Measurements from ENCODE around the gene RMRP.

Gene RMRP

DNA sequence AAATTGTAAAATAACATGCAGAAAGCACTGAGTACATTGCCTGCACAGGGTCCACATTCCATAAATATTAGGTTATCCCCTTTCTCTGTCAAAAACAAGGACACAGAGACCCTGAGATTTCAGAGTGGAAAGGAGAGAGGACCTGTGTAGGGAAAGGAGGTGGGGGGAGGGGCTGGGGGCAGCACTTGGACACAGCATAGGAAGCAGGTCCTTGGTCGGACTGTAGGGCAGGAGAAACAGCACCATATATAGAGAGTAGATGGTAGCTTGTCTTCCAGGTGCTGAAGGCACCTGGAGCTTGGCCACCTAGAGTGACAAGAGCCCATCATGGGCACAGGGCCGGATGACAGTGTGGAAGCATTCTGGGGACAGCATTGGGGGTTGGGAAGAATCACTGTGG, 29.5 kb upstream of the RMRP start:
- DNase-seq (ENCODE audit: low read depth in 2 of 2) = no peak

DNA sequence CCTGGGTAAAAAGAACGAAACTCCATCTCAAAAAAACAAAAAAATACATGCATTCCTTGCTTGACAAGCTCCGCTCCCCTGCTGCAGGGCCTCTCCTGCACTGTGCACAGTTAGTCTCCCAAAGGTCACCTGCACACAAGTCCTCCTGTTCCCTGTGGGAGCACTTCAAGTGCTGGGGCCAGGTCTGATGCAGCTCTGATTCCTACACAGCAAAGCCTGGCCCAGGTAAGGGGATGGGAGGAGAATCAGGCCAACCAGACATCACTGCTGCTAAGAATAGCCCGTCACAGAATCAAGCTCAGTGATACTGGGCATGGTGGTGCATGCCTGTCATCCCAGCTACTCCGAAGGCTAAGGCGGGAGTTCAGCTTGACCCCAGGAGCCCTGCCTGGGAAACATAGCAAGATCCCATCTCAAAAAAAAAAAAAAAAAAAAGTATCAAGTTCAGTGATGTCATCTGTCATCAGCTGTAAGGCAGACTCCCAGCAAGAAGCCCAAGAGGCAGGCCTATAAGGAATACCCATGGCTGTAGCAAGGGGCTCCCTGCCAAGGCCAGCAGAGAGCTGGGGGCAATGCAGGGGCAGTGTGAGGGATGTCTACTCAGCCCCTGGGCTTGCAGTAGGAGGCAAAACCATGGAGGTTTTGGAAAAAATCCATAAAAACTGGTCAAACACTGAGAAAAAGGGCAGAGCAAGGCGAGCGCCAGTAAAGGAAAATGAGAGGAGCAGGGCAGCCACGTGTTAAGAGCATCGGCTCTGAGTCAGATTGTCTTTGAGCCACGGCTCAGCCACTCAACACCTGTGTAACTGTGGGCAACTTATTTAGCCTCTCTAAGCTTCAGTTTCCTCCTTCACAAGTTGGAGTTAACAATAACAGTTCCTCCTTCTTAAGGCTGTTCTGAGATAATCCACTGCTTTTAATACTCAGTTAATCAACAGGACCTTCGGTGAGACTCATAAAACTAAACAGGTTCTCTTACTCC, 28.7 kb upstream of the RMRP start:
- DNase-seq (ENCODE audit: low read depth in 2 of 2) = no peak

DNA sequence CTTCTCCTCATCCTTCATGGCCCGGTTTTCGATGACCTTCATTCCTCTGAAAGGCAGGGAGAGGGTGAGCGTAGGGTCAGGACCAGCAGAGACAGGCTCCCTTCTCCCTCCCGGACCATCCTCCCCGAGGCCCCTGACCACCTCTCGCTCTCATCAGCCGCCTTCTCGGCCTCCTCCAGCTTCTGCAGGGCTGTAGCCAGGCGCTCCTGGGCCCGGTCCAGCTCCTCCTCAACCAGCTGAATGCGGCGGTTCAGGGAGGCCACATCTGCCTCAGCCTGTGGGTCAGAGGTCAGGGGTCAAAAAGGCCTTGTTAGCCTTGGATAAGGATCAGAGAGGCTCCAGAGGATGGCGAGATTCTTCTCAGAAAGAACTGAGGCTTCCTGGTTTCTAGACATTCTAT, 27.7 kb upstream of the RMRP start:
- no peak for DNase-seq (ENCODE audit: low read depth in 2 of 2)

DNA sequence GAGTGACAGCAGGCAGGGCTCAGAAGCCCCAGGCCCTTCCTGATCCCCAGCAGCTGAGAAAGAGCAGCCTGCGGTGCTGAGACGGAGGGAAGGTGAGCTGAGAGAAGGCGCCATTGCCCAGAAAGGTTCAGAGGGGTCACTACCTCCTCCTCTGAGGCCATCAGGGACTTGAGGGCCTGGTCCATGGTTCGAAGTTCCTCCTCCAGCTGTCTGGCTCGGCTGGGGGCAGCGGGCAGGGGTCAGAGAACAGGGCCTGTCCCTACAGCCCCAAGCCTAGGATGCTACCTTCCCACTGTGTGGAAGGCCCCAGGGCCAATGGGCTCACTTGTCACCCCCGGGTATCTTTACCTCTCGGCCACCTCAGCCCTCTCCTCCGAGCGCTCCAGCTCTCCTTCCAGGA, 27.1 kb upstream of the RMRP start:
- no peak for DNase-seq (ENCODE audit: low read depth in 2 of 2)

DNA sequence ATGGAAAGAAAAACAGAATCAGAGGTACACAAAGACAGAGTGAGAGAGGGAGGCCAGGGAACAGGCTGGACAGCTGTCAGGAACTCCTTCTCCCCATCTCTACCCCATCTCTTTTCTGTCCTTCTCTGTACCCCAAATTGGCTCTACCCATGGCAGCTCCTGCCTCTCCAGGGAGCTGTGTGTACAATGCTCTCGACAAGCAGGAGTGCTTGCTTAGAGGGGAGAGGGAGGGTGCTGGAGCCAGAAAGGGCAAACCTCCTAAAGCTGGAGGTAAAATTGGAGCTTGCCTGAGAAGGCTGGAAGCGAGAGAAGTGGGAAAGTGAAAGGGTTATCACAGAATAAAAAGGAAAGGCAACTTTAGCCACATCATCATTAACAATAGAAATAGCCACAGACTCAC, 25.5 kb upstream of the RMRP start:
- no peak for DNase-seq (ENCODE audit: low read depth in 2 of 2)

DNA sequence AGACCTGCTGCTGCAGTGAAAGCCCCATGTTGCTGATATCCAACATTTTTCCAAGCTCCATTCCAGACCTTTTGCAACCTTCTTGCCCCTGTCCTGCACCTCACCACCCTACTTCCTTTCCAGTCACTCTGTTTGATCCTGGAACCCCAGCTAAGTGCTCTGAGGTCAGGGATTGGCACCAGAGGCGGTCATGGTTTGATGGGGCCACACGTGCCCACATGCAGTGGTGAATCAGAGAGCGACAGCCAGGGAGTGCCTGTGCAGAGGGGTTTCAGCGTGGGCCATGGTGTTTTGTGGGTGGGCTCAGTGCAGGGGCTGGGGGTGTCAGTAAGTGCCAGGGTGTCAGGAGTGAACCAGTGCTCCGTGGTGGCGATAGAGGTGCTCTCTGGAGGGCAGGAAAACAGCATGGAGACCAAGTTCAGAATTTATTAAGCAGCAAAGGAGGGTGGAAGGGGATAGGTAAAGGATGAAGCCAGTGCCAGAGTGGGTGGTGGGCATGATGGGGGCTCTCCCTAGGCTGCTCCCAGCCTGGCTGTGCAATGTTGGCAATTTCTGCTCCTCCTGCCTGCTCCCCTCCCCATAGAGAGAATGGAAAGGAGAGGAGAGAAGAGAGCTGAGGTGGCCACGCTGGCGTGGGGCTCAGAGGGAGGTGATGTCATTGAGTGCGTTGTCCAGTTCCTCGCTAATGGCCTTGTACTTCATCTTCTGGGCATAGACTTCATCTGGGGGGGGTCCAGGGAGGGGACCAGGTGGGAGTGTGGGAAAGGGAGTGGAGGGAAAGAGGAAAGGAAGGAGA, 24.9 kb upstream of the RMRP start:
- no peak for DNase-seq (ENCODE audit: low read depth in 2 of 2)

DNA sequence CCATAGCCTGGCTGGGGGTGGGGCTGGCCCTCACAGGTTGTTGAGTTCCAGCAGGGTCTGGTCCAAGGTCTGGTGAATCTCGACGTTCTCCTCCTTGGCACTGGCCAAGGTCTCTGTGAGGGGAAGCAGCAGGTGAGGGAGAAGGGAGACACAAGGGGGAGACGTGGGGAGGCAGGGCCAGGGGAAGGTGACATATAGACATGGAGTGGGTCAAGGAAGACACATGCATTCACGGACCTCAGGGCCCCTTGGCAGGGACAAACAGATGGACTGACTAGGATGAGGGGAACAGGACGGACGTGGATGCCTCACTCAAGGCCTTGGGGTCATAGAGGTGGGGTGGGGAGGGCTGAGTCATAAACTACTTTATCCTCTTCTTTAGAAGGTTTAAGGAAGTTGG, 24.2 kb upstream of the RMRP start:
- DNase-seq (ENCODE audit: low read depth in 2 of 2) = no peak

DNA sequence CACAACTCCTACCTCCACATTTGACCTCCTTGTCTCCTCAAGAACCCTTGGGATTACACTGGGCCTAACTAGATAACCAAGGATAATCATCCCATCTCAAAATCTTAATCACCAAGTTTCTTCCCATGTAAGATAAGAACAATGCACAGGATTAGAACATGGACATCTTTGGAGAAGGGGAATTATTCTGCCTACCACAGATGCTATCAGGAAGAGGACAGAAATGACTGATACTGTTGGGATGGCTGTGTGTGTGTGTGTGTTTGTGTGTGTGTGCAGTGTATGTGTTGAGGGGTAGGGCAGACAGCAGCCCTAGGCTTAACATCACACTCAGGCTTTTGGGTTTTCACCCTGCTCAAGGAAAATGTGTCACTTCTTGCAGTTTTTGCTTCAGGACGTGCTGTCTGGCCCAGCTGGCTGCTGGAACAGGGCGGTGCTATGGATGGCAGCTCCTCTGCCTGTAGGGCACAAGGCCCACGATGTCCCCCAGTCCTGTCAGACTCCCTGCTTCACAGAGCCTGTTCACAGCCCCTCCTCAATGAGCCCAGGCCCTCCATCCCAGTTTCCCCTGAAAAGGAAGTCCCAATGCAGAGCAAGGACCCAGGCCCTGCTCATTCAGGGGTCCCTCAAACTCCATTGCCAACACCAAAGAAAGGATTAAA, 23.7 kb upstream of the RMRP start:
- no peak for DNase-seq (ENCODE audit: low read depth in 2 of 2)

DNA sequence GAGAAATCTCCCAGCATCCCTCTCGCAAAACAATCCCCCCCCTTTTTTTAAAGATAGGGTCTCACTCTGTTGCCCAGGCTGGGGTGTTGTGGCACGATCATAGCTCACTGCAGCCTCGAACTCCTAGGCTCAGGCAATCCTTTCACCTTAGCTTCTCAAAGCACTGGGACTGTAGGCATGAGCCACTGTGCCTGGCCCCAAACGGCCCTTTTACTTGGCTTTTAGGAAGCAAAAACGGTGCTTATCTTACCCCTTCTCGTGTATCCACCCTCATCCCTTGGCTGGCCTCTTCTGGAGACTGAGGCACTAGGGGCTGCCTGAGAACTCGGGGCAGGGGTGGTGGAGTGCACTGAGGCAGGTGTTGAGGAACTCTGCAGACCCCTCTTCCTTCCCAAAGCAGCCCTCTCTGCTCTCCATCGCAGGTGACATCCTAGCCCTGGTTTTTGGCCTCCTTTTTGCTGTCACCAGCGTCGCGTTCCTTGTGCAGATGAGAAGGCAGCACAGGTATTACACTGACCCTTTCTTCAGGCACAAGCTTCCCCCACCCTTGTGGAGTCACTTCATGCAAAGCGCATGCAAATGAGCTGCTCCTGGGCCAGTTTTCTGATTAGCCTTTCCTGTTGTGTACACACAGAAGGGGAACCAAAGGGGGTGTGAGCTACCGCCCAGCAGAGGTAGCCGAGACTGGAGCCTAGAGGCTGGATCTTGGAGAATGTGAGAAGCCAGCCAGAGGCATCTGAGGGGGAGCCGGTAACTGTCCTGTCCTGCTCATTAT, 22.7 kb upstream of the RMRP start:
- no peak for DNase-seq (ENCODE audit: low read depth in 2 of 2)

DNA sequence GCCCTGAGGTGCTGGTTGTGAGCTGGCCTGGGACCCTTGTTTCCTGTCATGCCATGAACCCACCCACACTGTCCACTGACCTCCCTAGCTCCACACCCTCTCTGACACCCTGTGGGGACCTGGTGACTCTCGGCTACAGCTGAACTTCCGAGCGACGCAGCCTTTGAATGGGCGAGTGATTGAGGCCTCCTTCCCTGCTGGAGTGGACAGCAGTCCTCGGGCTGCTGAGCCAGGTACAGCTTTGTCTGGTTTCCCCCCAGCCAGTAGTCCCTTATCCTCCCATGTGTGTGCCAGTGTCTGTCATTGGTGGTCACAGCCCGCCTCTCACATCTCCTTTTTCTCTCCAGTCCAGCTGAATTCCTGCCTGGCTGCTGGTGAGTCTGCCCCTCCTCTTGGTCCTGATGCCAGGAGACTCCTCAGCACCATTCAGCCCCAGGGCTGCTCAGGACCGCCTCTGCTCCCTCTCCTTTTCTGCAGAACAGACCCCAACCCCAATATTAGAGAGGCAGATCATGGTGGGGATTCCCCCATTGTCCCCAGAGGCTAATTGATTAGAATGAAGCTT, 22.0 kb upstream of the RMRP start:
- no peak for DNase-seq (ENCODE audit: low read depth in 2 of 2)

DNA sequence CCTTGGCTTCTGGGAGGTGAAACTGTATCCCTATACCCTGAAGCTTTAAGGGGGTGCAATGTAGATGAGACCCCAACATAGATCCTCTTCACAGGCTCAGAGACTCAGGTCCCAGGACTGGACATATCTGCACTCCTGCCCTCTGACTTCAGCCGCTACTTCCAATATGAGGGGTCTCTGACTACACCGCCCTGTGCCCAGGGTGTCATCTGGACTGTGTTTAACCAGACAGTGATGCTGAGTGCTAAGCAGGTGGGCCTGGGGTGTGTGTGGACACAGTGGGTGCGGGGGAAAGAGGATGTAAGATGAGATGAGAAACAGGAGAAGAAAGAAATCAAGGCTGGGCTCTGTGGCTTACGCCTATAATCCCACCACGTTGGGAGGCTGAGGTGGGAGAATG, 21.3 kb upstream of the RMRP start:
- no peak for DNase-seq (ENCODE audit: low read depth in 2 of 2)

DNA sequence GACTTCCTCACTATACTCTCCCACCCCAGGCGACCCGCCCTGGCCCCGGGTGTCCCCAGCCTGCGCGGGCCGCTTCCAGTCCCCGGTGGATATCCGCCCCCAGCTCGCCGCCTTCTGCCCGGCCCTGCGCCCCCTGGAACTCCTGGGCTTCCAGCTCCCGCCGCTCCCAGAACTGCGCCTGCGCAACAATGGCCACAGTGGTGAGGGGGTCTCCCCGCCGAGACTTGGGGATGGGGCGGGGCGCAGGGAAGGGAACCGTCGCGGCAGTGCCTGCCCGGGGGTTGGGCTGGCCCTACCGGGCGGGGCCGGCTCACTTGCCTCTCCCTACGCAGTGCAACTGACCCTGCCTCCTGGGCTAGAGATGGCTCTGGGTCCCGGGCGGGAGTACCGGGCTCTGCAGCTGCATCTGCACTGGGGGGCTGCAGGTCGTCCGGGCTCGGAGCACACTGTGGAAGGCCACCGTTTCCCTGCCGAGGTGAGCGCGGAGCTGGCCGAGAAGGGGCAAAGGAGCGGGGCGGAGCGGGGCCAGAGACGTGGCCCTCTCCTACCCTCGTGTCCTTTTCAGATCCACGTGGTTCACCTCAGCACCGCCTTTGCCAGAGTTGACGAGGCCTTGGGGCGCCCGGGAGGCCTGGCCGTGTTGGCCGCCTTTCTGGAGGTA, 18.0 kb upstream of the RMRP start:
- no peak for DNase-seq (ENCODE audit: low read depth in 2 of 2)

DNA sequence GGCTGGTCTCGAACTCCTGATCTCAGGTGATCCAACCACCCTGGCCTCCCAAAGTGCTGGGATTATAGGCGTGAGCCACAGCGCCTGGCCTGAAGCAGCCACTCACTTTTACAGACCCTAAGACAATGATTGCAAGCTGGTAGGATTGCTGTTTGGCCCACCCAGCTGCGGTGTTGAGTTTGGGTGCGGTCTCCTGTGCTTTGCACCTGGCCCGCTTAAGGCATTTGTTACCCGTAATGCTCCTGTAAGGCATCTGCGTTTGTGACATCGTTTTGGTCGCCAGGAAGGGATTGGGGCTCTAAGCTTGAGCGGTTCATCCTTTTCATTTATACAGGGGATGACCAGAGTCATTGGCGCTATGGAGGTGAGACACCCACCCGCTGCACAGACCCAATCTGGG, 17.4 kb upstream of the RMRP start:
- no peak for DNase-seq (ENCODE audit: low read depth in 2 of 2)

DNA sequence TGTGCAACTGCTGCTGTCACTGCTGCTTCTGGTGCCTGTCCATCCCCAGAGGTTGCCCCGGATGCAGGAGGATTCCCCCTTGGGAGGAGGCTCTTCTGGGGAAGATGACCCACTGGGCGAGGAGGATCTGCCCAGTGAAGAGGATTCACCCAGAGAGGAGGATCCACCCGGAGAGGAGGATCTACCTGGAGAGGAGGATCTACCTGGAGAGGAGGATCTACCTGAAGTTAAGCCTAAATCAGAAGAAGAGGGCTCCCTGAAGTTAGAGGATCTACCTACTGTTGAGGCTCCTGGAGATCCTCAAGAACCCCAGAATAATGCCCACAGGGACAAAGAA, 16.2 kb upstream of the RMRP start:
- DNase-seq (ENCODE audit: low read depth in 2 of 2) = no peak

DNA sequence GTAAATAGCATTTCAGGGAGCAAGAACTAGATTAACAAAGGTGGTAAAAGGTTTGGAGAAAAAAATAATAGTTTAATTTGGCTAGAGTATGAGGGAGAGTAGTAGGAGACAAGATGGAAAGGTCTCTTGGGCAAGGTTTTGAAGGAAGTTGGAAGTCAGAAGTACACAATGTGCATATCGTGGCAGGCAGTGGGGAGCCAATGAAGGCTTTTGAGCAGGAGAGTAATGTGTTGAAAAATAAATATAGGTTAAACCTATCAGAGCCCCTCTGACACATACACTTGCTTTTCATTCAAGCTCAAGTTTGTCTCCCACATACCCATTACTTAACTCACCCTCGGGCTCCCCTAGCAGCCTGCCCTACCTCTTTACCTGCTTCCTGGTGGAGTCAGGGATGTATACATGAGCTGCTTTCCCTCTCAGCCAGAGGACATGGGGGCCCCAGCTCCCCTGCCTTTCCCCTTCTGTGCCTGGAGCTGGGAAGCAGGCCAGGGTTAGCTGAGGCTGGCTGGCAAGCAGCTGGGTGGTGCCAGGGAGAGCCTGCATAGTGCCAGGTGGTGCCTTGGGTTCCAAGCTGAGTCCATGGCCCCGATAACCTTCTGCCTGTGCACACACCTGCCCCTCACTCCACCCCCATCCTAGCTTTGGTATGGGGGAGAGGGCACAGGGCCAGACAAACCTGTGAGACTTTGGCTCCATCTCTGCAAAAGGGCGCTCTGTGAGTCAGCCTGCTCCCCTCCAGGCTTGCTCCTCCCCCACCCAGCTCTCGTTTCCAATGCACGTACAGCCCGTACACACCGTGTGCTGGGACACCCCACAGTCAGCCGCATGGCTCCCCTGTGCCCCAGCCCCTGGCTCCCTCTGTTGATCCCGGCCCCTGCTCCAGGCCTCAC, 15.6 kb upstream of the RMRP start, which contains the start of gene CA9:
TSS of gene CA9 (plus strand) at position 797 of the 893 bp plus-strand sequence. CDS start at position 829, 32 bp downstream.
- no peak for DNase-seq (ENCODE audit: low read depth in 2 of 2)

DNA sequence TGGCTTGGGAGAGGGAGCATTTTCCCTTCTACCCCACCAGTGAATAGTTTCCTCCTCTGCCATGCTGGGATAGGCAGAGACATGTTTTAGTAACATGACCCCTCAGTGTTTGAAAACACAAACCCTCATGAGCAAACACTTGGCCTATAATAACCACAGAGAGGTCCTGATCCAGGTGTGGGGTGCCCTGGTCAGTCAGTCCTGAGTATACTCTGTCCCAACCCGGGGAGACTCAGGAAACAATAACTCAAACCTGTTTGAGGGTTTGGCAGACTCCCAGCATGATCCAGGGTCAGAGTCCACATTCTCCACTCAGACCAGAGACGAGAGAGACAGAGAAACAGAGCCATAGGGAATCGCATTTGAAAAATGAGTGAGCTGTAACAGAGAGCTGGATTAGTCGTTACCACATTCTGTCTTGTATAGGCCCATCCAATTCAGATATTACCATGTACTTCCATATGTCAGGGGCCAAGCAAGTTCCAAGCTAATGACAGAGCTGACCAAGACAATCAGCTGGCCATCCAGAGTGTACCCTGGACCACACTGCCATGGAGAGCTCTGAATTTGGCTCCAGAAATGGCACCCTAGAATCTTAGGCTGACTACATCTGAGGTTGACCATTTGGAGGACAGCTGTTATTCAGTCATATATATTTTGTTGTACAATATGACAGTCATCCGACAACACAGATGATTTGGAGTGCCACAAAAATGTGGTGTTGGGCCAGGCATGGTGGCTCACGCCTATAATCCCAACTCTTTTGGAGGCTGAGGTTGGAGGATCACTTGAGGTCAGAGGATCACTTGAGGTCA, 11.7 kb upstream of the RMRP start:
- DNase-seq (ENCODE audit: low read depth in 2 of 2) = no peak

DNA sequence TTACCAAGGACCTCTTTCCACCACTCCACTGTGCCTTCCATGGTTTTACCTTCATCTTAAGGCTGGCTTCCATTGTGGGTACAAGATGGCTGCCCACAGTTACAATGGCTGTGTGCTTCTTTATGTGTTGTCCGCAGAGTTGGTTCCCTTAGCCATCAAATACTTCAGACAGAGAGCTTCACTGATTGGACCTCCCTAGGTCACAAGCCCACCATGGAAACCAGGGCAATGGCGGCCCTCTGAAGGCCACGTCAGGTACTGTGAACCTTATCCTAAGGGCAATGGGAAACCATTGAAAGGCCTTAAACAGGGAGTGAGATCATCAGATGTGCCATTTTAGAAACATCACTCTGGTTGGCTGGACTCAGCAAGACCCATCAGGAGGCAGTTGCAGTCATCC, 10.1 kb upstream of the RMRP start:
- no peak for DNase-seq (ENCODE audit: low read depth in 2 of 2)

DNA sequence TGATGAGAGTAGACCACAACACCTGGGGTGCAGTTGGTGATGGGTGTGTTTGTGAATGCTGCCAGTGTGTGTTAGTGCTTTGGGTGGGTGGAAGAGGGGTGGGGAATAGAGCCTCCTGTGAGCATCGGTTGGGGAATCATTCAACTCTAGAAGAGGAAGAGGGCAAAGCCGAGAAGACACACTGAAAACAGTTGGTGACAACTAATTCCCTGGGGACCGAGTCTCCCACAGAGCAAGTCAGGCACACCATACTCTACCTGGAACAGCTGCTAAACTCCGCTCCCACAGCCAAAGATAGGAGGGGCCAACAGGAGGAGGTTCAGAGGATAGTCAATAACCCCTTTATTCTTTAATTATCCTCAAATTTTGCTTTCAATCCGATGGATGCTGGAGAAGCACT, 8.7 kb upstream of the RMRP start:
- no peak for DNase-seq (ENCODE audit: low read depth in 2 of 2)

DNA sequence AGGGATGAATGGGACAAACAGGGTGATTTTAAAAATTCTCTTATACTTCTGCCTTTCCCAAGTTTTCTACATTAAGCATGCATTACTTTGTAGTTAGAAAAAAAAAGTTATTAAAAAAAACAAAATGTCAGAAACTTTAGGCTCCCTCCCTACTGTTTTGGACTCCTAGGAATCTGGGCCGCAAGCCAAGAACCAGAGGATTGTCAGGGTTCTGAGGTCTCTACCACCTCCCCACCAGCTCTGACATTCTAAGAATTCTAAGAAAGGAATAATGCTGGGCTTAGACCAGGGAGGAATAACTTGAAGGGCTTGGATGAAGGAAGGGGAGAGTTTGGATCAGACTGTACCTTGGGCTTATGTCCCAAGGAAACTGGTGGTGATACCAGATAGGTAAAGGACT, 8.2 kb upstream of the RMRP start:
- DNase-seq (ENCODE audit: low read depth in 2 of 2) = no peak
